HG02840 (cell line): Measurements from ENCODE around the gene PPRC1.

Experiments
- ATAC-seq: cut with Tn5 transposase; IDR thresholded peaks from one replicate; pipeline ENCODE4 v1.9.1; 2021; ENCODE audit warnings: mild to moderate bottlenecking, moderate library complexity, moderate number of reproducible peaks; ENCODE audit not compliant: unreplicated experiment, low FRiP score

The PPRC1 gene

GRCh38 chr10:102132563-102133372 lies at the start of gene PPRC1:
Gene PPRC1, plus strand, starts transcription at chr10:102133040. Its CDS starts 29 bp downstream, at chr10:102133069.
- ATAC-seq = peak; percentile 93

GRCh38 chr10:102083541-102083940 lies 49.3 kb upstream of the PPRC1 start:
- ATAC-seq = no peak

- no peak for ATAC-seq
Measured at GRCh38 chr10:102085336-102085735, 47.5 kb upstream of the PPRC1 start.

- no peak for ATAC-seq
Measured at GRCh38 chr10:102086196-102086595, 46.6 kb upstream of the PPRC1 start.

- ATAC-seq = no peak
Measured at GRCh38 chr10:102090772-102091171, 42.1 kb upstream of the PPRC1 start.

GRCh38 chr10:102096449-102096848 lies 36.4 kb upstream of the PPRC1 start:
- ATAC-seq = no peak

GRCh38 chr10:102101152-102101551 lies 31.7 kb upstream of the PPRC1 start:
- ATAC-seq = no peak

- no peak for ATAC-seq
Measured at GRCh38 chr10:102102421-102102820, 30.4 kb upstream of the PPRC1 start.

- ATAC-seq = no peak
Measured at GRCh38 chr10:102106998-102107397, 25.8 kb upstream of the PPRC1 start.

- ATAC-seq = no peak
Measured at GRCh38 chr10:102109166-102110116, 23.4 kb upstream of the PPRC1 start.

- no peak for ATAC-seq
Measured at GRCh38 chr10:102111276-102111675, 21.6 kb upstream of the PPRC1 start.

GRCh38 chr10:102112210-102112817 lies 20.5 kb upstream of the PPRC1 start:
- ATAC-seq = no peak

- ATAC-seq = no peak
Measured at GRCh38 chr10:102113261-102113955, 19.4 kb upstream of the PPRC1 start.

GRCh38 chr10:102113956-102114857 lies 18.6 kb upstream of the PPRC1 start:
- peak; percentile 5 for ATAC-seq

GRCh38 chr10:102114861-102115618 lies 17.8 kb upstream of the PPRC1 start:
- ATAC-seq = peak; percentile 53

- ATAC-seq = no peak
Measured at GRCh38 chr10:102115775-102116174, 17.1 kb upstream of the PPRC1 start.

GRCh38 chr10:102116656-102117055 lies 16.2 kb upstream of the PPRC1 start:
- ATAC-seq = no peak

- no peak for ATAC-seq
Measured at GRCh38 chr10:102117391-102118159, 15.3 kb upstream of the PPRC1 start.
